Measurements from ENCODE around the gene PPFIA3.

Gene PPFIA3

GRCh38 chr19:49182848-49183375 is 63.6 kb downstream of the PPFIA3 start:
- no peaks in the 10 kb centered on the region for H3K4me1 ChIP-seq (ENCODE audit: control insufficient read depth, insufficient read depth, low read length)
- no peak overlapping the region for H3K4me3 ChIP-seq (ENCODE audit: insufficient read depth, low read depth, low read length)
- WGBS, 2 experiments = 91 to 93% methylated on average over 26 of the region's 26 CpGs
- no peak overlapping the region for H3K27ac ChIP-seq (ENCODE audit: insufficient read depth, low read depth, low read length, poor library complexity, severe bottlenecking)
- H3K9me3 ChIP-seq (ENCODE audit: control insufficient read depth, low read length) = no peaks in the 10 kb centered on the region
- no peaks in the 10 kb centered on the region for H3K27me3 ChIP-seq (ENCODE audit: control insufficient read depth, insufficient read depth, low read length, poor library complexity, severe bottlenecking)
- H3K36me3 ChIP-seq (ENCODE audit: control insufficient read depth, insufficient read depth, low read length) = no peaks in the 10 kb centered on the region

GRCh38 chr19:49186108-49186507 is 66.8 kb downstream of the PPFIA3 start:
- Histone ChIP-seq H3K27ac (ENCODE audit: insufficient read depth, low read depth, low read length, poor library complexity, severe bottlenecking) (no peak overlapping the region), H3K4me1 (ENCODE audit: control insufficient read depth, insufficient read depth, low read length) (no peaks in the 10 kb centered on the region), H3K27me3 (ENCODE audit: control insufficient read depth, insufficient read depth, low read length, poor library complexity, severe bottlenecking) (no peaks in the 10 kb centered on the region), H3K4me3 (ENCODE audit: insufficient read depth, low read depth, low read length) (no peak overlapping the region), H3K9me3 (ENCODE audit: control insufficient read depth, low read length) (no peaks in the 10 kb centered on the region), H3K36me3 (ENCODE audit: control insufficient read depth, insufficient read depth, low read length) (no peaks in the 10 kb centered on the region)
- 94% methylated on average over 5 of the region's 5 CpGs for WGBS, 2 experiments

- 91 to 95% methylated on average over 21 of the region's 21 CpGs for WGBS, 2 experiments
- H3K36me3 ChIP-seq (ENCODE audit: control insufficient read depth, insufficient read depth, low read length) = no peaks in the 10 kb centered on the region
Observed at GRCh38 chr19:49188626-49189200, 69.4 kb downstream of the PPFIA3 start.

GRCh38 chr19:49189259-49189658 is 69.9 kb downstream of the PPFIA3 start:
- no peaks in the 10 kb centered on the region for H3K27me3 ChIP-seq (ENCODE audit: control insufficient read depth, insufficient read depth, low read length, poor library complexity, severe bottlenecking)
- H3K4me3 ChIP-seq (ENCODE audit: insufficient read depth, low read depth, low read length) = no peak overlapping the region
- no peak overlapping the region for H3K27ac ChIP-seq (ENCODE audit: insufficient read depth, low read depth, low read length, poor library complexity, severe bottlenecking)
- H3K4me1 ChIP-seq (ENCODE audit: control insufficient read depth, insufficient read depth, low read length) = no peaks in the 10 kb centered on the region
- H3K36me3 ChIP-seq (ENCODE audit: control insufficient read depth, insufficient read depth, low read length) = no peaks in the 10 kb centered on the region
- H3K9me3 ChIP-seq (ENCODE audit: control insufficient read depth, low read length) = no peaks in the 10 kb centered on the region
- 95 to 96% methylated on average over 5 of the region's 5 CpGs for WGBS, 2 experiments

More at GRCh38 chr19:49188626-49189200, 69.4 kb downstream of the PPFIA3 start:
- Histone ChIP-seq H3K9me3 (ENCODE audit: control insufficient read depth, low read length) (no peaks in the 10 kb centered on the region), H3K4me3 (ENCODE audit: insufficient read depth, low read depth, low read length) (no peak overlapping the region), H3K27ac (ENCODE audit: insufficient read depth, low read depth, low read length, poor library complexity, severe bottlenecking) (no peak overlapping the region), H3K4me1 (ENCODE audit: control insufficient read depth, insufficient read depth, low read length) (no peaks in the 10 kb centered on the region), H3K27me3 (ENCODE audit: control insufficient read depth, insufficient read depth, low read length, poor library complexity, severe bottlenecking) (no peaks in the 10 kb centered on the region)

- H3K27me3 ChIP-seq (ENCODE audit: control insufficient read depth, insufficient read depth, low read length, poor library complexity, severe bottlenecking) = no peaks in the 10 kb centered on the region
- no peak overlapping the region for H3K27ac ChIP-seq (ENCODE audit: insufficient read depth, low read depth, low read length, poor library complexity, severe bottlenecking)
- H3K4me1 ChIP-seq (ENCODE audit: control insufficient read depth, insufficient read depth, low read length) = no peaks in the 10 kb centered on the region
- no peaks in the 10 kb centered on the region for H3K9me3 ChIP-seq (ENCODE audit: control insufficient read depth, low read length)
- no peaks in the 10 kb centered on the region for H3K36me3 ChIP-seq (ENCODE audit: control insufficient read depth, insufficient read depth, low read length)
- H3K4me3 ChIP-seq (ENCODE audit: insufficient read depth, low read depth, low read length) = no peak overlapping the region
- WGBS, 2 experiments = 93% methylated on average over 3 of the region's 3 CpGs
Observed at GRCh38 chr19:49190781-49191180, 71.4 kb downstream of the PPFIA3 start.

- Histone ChIP-seq H3K4me3 (ENCODE audit: insufficient read depth, low read depth, low read length) (no peak overlapping the region), H3K36me3 (ENCODE audit: control insufficient read depth, insufficient read depth, low read length) (no peaks in the 10 kb centered on the region), H3K27ac (ENCODE audit: insufficient read depth, low read depth, low read length, poor library complexity, severe bottlenecking) (no peak overlapping the region), H3K27me3 (ENCODE audit: control insufficient read depth, insufficient read depth, low read length, poor library complexity, severe bottlenecking) (no peaks in the 10 kb centered on the region), H3K9me3 (ENCODE audit: control insufficient read depth, low read length) (no peaks in the 10 kb centered on the region), H3K4me1 (ENCODE audit: control insufficient read depth, insufficient read depth, low read length) (no peaks in the 10 kb centered on the region)
- 87 to 88% methylated on average over 6 of the region's 6 CpGs for WGBS, 2 experiments
Observed at GRCh38 chr19:49193822-49194394, 74.6 kb downstream of the PPFIA3 start.

- Histone ChIP-seq H3K9me3 (ENCODE audit: control insufficient read depth, low read length) (no peaks in the 10 kb centered on the region), H3K27ac (ENCODE audit: insufficient read depth, low read depth, low read length, poor library complexity, severe bottlenecking) (no peak overlapping the region), H3K4me3 (ENCODE audit: insufficient read depth, low read depth, low read length) (no peak overlapping the region), H3K27me3 (ENCODE audit: control insufficient read depth, insufficient read depth, low read length, poor library complexity, severe bottlenecking) (no peaks in the 10 kb centered on the region), H3K36me3 (ENCODE audit: control insufficient read depth, insufficient read depth, low read length) (no peaks in the 10 kb centered on the region), H3K4me1 (ENCODE audit: control insufficient read depth, insufficient read depth, low read length) (no peaks in the 10 kb centered on the region)
- WGBS, 2 experiments = 92% methylated on average over 4 of the region's 4 CpGs
Observed at GRCh38 chr19:49194408-49194807, 75.1 kb downstream of the PPFIA3 start.

- Histone ChIP-seq H3K27ac (ENCODE audit: insufficient read depth, low read depth, low read length, poor library complexity, severe bottlenecking) (no peak overlapping the region), H3K27me3 (ENCODE audit: control insufficient read depth, insufficient read depth, low read length, poor library complexity, severe bottlenecking) (no peaks in the 10 kb centered on the region), H3K4me1 (ENCODE audit: control insufficient read depth, insufficient read depth, low read length) (no peaks in the 10 kb centered on the region), H3K4me3 (ENCODE audit: insufficient read depth, low read depth, low read length) (no peak overlapping the region), H3K9me3 (ENCODE audit: control insufficient read depth, low read length) (no peaks in the 10 kb centered on the region), H3K36me3 (ENCODE audit: control insufficient read depth, insufficient read depth, low read length) (no peaks in the 10 kb centered on the region)
- WGBS, 2 experiments = 94% methylated on average over 40 of the region's 40 CpGs
Observed at GRCh38 chr19:49196527-49197240, 77.3 kb downstream of the PPFIA3 start.

GRCh38 chr19:49200238-49200862 is 81.0 kb downstream of the PPFIA3 start:
- Histone ChIP-seq H3K36me3 (ENCODE audit: control insufficient read depth, insufficient read depth, low read length) (no peaks in the 10 kb centered on the region), H3K4me3 (ENCODE audit: insufficient read depth, low read depth, low read length) (no peak overlapping the region), H3K9me3 (ENCODE audit: control insufficient read depth, low read length) (no peaks in the 10 kb centered on the region), H3K4me1 (ENCODE audit: control insufficient read depth, insufficient read depth, low read length) (no peaks in the 10 kb centered on the region), H3K27ac (ENCODE audit: insufficient read depth, low read depth, low read length, poor library complexity, severe bottlenecking) (no peak overlapping the region), H3K27me3 (ENCODE audit: control insufficient read depth, insufficient read depth, low read length, poor library complexity, severe bottlenecking) (no peaks in the 10 kb centered on the region)
- WGBS, 2 experiments = 93% methylated on average over 29 of the region's 29 CpGs

Data from ectodermal cell (in vitro differentiated cells).